Measurements from ENCODE around the gene MAGEA3.
"Not testable (repeated sequence)": the region's sequence is repeated elsewhere in the genome, so short reads cannot be mapped to it uniquely, and the experiment has no call there.

Gene MAGEA3

DNA sequence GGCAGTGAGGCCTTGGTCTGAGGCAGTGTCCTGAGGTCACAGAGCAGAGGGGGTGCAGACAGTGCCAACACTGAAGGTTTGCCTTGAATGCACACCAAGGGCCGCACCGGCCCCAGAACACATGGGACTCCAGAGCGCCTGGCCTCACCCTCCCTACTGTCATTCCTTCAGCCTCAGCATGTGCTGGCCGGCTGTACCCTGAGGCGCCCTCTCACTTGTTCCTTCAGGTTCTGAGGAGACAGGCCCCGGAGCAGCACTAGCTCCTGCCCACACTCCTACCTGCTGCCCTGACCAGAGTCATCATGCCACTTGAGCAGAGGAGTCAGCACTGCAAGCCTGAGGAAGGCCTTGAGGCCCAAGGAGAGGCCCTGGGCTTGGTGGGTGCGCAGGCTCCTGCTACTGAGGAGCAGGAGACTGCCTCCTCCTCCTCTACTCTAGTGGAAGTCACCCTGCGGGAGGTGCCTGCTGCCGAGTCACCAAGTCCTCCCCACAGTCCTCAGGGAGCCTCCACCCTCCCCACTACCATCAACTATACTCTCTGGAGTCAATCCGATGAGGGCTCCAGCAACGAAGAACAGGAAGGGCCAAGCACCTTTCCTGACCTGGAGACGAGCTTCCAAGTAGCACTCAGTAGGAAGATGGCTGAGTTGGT is 37.4 kb downstream of the MAGEA3 start:
- no peak for DNase-seq (ENCODE audit: low read depth, low spot score)

DNA sequence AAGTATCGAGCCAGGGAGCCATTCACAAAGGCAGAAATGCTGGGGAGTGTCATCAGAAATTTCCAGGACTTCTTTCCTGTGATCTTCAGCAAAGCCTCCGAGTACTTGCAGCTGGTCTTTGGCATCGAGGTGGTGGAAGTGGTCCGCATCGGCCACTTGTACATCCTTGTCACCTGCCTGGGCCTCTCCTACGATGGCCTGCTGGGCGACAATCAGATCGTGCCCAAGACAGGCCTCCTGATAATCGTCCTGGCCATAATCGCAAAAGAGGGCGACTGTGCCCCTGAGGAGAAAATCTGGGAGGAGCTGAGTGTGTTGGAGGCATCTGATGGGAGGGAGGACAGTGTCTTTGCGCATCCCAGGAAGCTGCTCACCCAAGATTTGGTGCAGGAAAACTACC is 37.9 kb downstream of the MAGEA3 start:
- not testable (repeated sequence) for DNase-seq (ENCODE audit: low read depth, low spot score)

DNA sequence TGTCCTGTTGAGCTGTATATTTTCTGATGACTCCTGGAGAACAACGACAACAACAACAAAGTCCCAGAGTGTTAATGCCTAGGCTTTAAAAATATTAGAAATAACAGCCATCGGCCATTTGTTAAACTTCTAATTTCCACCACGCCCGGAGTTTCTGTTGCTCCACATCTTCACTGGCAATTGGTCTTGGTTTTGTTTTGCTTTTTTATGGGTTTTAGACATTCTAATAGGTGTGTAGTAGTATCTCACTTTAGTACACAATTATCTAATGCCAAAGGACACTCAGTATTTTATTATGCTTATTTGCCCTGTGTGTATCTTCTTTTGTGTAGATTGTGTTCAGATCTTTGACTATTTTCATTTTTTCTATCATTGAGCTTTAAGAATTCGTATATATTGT is 40.0 kb downstream of the MAGEA3 start:
- DNase-seq (ENCODE audit: low read depth, low spot score) = no peak

Measured in brain pericyte (primary cell).